VCaP (cell line): ENCODE data around the gene MICALL1.

Source experiments
- H3K27ac ChIP-seq: fragments of 450-650 bp; 2 replicates; pipeline ENCODE4 v1.5.1; 2017
- TF ChIP-seq, protein P1 (sequence below): fragments of 450-650 bp; conservative IDR thresholded peaks from 2 replicates; pipeline ENCODE4 v1.5.1; 2017; ENCODE audit warnings: mild to moderate bottlenecking, moderate library complexity

MICALL1 gene

DNA sequence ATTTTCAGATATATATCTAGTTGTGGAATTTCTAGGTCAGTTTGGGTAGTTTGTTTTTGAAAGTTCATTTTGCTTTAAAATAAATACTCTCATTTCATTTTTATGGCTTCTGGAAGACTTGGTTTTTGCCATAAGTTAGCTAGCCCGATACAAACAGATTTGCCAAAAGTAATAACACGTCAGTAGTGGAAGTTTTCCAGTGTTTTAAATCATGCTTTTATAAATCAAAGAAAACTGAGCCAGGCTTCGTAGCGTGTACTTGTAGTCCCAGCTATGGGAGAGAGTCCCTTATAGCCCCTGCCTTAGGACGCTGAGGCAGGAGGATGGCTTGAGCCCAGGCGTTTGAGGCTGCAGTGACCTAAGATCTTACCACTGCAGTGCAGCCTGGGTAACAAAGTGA lies 21.7 kb upstream of the MICALL1 start:
- TF ChIP-seq, protein P1, sequence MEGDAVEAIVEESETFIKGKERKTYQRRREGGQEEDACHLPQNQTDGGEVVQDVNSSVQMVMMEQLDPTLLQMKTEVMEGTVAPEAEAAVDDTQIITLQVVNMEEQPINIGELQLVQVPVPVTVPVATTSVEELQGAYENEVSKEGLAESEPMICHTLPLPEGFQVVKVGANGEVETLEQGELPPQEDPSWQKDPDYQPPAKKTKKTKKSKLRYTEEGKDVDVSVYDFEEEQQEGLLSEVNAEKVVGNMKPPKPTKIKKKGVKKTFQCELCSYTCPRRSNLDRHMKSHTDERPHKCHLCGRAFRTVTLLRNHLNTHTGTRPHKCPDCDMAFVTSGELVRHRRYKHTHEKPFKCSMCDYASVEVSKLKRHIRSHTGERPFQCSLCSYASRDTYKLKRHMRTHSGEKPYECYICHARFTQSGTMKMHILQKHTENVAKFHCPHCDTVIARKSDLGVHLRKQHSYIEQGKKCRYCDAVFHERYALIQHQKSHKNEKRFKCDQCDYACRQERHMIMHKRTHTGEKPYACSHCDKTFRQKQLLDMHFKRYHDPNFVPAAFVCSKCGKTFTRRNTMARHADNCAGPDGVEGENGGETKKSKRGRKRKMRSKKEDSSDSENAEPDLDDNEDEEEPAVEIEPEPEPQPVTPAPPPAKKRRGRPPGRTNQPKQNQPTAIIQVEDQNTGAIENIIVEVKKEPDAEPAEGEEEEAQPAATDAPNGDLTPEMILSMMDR = no peak
- H3K27ac ChIP-seq = no peak overlapping the region

DNA sequence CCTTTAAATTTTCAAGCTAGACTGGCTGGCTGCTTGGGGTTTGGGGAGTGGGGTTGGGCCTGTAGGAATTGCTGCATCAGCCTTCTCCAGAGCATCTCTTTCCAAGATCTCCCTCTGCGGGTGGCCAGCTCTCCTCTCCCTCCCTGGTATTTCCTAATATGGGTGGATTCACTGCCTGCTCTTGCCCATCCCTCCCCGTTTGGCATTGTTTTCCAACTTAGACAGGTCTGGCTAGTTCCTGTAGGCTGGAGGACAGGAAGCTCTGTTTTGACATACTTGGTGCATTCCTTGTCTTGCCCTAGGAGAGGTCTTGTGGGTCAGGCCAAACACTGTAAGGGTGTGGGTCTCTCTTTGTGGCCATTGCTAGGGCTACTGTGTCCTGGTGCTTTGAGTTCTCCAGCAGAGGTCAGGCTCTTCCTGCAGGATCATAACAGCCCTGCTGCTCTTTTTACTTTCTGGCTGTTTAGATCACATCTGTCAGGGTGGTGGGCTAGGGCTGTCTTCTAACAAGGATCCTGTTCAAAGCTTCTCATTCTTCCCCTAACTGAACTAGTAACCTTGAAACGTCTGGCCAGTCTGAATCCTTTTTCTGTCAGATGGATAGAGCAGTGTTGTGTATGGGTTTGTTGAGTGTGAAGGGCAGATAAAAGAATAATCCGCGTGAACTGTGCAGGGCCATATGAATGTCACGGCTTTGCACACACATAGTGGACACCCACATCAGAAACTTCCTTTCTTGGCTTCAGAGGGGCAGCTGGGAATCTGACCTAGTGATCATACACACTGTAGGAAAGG lies 18.3 kb upstream of the MICALL1 start:
- peak overlapping the region; percentile 74 for H3K27ac ChIP-seq
- TF ChIP-seq, protein P1 = peak; percentile 67

DNA sequence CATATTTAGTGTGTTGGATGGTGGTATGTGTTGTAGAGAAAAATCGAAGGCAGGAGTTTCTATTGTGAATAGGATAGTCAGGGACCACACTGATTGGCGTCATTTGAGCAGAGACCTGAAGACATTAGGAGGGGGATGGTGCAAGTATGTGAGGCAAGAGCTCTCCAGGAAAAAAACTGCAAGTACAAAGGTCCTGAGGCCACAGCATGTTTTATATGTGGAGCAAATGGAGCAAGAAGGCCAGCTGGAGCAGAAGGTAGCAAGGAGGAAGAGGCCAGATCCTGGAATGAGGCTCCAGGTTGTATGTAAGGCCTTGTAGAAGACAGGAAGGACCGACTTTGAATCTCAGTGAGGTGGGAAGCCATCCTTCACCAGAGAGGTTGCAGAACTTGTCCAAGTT lies 14.2 kb upstream of the MICALL1 start:
- H3K27ac ChIP-seq = no peak overlapping the region
- TF ChIP-seq, protein P1 = no peak

DNA sequence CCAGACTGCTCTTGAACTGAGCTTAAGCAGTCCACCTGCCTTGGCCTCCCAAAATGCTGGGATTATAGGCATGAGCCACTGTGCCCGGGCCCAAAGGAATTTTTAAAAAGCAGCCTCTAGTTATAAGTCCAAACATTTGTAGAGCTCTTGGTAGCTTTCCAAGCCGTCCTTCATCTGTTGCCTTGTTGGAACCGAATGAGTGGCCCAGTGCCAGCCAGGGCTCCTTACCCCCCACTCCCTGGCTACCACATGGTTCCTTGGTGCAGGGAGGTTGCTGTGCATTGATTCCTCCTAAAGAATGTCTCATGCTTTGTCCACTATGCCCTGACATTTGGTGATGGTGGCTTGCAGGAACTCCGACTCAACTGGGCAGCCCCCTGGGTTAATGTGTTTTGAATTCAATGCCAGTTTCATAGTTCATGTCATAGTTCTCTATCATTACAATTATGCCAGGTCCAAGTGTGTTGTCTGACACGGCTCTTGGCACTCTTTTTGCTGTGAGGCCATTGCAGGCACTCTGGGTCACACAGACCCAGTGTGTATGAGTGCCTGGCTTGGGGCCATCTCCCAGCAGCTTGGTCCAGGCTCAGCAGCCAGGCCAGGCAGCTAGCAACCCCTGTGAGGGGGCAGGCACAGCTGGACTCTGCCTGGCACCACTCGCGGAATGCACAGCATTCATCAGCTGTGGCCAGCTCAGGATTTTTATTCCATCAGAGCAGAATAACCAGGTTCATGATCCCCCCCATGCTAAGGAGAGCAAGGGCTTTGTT lies 13.3 kb upstream of the MICALL1 start:
- no peak overlapping the region for H3K27ac ChIP-seq
- TF ChIP-seq, protein P1 = no peak

DNA sequence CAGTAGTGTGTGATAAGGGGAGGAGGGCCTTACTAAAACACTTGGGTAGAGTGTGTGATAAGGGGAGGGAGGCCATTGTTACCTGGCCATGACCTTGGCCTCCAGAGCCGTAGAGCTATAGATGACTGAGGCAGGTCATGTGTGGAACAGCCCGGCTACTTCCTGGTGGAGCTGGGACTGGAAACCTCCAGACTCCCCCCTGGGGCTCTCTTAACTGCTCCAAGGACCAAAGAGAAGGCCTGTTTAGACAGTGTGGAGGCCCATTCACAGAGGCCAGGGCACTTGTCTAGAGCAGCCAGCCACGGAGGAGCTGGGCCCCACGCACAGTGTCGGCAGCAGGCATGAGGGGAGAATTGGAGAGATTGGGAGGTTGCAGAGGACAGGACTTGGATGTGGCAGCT lies 12.5 kb upstream of the MICALL1 start:
- no peak overlapping the region for H3K27ac ChIP-seq

DNA sequence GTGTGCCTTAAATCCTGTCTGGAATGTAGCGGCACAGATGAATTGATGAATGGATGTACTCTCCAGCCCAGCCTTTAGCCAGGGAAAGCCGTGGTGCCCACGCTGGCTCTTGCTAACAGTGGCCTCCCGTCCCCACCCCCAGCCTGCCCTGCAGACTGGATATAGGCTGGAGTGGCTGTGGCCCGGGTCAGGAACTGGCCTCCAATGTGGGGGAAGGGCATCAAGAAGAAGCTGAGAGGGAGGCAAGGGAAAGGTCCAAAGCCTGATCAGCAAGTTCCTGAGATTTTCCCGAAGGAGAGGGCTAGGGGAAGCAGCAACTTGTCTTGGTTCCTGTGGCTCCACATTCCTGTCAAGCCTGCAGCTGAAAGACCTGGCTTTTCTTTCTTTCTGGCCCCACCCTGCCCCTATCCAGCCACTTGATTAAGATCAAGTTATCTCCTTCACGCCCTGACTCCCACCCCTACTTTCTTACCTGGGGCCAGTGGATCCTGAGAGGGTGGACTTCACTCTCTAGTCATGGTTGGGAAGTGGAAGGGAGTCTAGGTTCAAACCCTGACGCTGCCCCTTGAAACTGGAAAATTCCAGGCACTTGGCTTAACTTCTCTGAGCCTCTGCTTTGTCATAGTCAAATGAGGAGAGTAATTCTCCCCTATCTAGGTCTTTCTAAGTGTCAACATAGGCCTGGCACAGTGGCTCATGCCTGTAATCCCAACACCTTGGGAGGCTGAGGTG lies 11.0 kb upstream of the MICALL1 start:
- no peak overlapping the region for H3K27ac ChIP-seq
- TF ChIP-seq, protein P1 = no peak

More for the DNA sequence above, 12.5 kb upstream of the MICALL1 start:
- TF ChIP-seq, protein P1 = no peak

DNA sequence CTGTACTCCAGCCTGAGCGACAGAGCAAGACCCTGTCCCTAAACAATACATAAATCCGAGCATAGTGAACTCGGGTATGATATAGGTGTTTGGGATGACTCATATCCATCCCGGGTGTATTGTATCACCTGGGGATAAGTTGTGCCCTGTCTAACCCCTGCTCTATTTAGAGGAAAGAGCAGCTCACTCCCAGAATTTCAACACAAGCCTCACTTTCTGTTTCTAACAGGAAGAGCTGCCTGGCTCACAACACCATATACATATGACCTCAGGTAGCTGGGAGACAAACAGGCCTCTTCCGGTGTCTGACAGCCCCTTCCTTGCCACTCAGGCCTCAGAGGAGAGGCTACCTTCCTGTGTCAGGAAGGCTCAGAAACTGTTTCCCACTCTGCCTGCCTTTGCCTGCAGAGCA lies 9.9 kb upstream of the MICALL1 start:
- TF ChIP-seq, protein P1 = no peak
- peak overlapping the region; percentile 11 for H3K27ac ChIP-seq
